Adrenal gland (tissue), 12 donors: ENCODE data around the gene VAC14. TPM values are rescaled to one million over a fixed set of nuclear protein-coding genes. Genes with fewer than 3 reads are reported as not detected.

Experiments used
- DNase-seq, 7 donors: peaks; one replicate each; pipeline ENCODE4 v3.0.0-alpha.2; 2019 to 2020
- H3K27ac ChIP-seq, 5 donors: fragments of 200-600 bp; sonication (generic) in 4 of 5; 1 replicate in 3 of 5; 2 replicates in 2 of 5; pipeline versions ENCODE4 v1.5.1 to v1.8.0; 2016 to 2020; ENCODE audit warnings: mild to moderate bottlenecking in 1 of 5
- H3K27me3 ChIP-seq: fragments of 200-600 bp; 2 replicates; pipeline ENCODE4 v1.8.0; 2021
- H3K36me3 ChIP-seq, 2 donors: fragments of 200-600 bp; replicated peaks in 1 of 2; 1 replicate in 1 of 2; 2 replicates in 1 of 2; pipeline versions ENCODE4 v1.5.1 to v1.8.0; 2018 to 2022
- H3K4me1 ChIP-seq, 2 donors: fragments of 200-600 bp; replicated peaks in 1 of 2; 1 replicate in 1 of 2; 2 replicates in 1 of 2; pipeline versions ENCODE4 v1.5.1 to v1.8.0; 2018 to 2021
- H3K4me3 ChIP-seq, 4 donors: fragments of 200-600 bp; sonication (generic) in 3 of 4; one replicate each; pipeline ENCODE4 v1.5.1; 2016 to 2018
- H3K9me3 ChIP-seq, 3 donors: fragments of 200-600 bp; sonication (generic) in 1 of 3; replicated peaks in 1 of 3; 1 replicate in 2 of 3; 2 replicates in 1 of 3; pipeline versions ENCODE4 v1.5.1 to v1.8.0; 2016 to 2021
- POLR2A ChIP-seq, 2 donors: fragments of 450-650 bp; IDR thresholded peaks; one replicate each; pipeline ENCODE4 v1.6.1; 2017; ENCODE audit warnings: antibody characterized with exemption in 2 of 2, mild to moderate bottlenecking in 2 of 2, moderate library complexity in 1 of 2
- WGBS, 4 donors: extraction: QIAGEN DNeasy Blood & Tissue Kit in 2 of 4; methylation state at CpG; one replicate each; pipeline versions ENCODE4 v1.1.5 to v1.1.7; 2013 to 2017; 5-methylcytosine and 5-hydroxymethylcytosine counted together
- intact Hi-C, 2 donors: fragments of 100-400 bp; cut with DNase I; formaldehyde crosslinking; loops; one replicate each; pipeline versions ENCODE4 v1.14.1 to v1.15.0; 2022 to 2023
- polyA plus RNA-seq, 3 donors: library from polyadenylated mRNA; stranded (reverse); fragments of 200-250 nt in 2 of 3; fragments of 350-450 nt in 1 of 3; fragmentation: Illumina TruSeq in 1 of 3; extraction: RNeasy Lipid Tissue Mini Kit (QIAGEN cat#74804) in 1 of 3; gene quantifications; one replicate each; pipeline ENCODE4 v1.2.3, GENCODE V29; 2013 to 2014
- total RNA-seq, 9 donors: library from RNA; depleted of rRNA in 4 of 9; stranded (reverse); fragments of >200 nt in 4 of 9; fragments of 120-200 nt in 1 of 9; fragmentation: NEBNext Ultra II Directional in 1 of 9; extraction: Animal tissue kit (Norgen Biotek cat#: 25700) in 1 of 9; gene quantifications; one replicate each; pipeline versions ENCODE4 v1.1.0 to v1.2.4, GENCODE V29; 2013 to 2023
- TF ChIP-seq, protein P1 (sequence below), 6 experiments: fragments of 450-650 bp in 4 of 6; fragments of 200-600 bp in 2 of 6; sonication (generic) in 1 of 6; IDR thresholded peaks; 1 replicate in 5 of 6; 2 replicates in 1 of 6; pipeline versions ENCODE4 v1.5.1 to v1.8.0; 2016 to 2021; ENCODE audit warnings: antibody characterized with exemption in 6 of 6, mild to moderate bottlenecking in 2 of 6, moderate library complexity in 1 of 6
- donor health status: healthy with polysubstance abuse.
- donor health status: Bipolar disorder and iron deficiency.
- donor health status: DM: yes; HTN: yes; CAD: no.
- donor health status: DM: no; HTN: no; CAD: no.
- donor health status: DM: no; HTN: no; CAD: no.
- donor health status: DM: yes; HTN: yes; CAD: no.

Gene VAC14
- total and polyA plus RNA-seq, 12 donors: 24.6 to 74.8 (median 50.1) TPM

DNA sequence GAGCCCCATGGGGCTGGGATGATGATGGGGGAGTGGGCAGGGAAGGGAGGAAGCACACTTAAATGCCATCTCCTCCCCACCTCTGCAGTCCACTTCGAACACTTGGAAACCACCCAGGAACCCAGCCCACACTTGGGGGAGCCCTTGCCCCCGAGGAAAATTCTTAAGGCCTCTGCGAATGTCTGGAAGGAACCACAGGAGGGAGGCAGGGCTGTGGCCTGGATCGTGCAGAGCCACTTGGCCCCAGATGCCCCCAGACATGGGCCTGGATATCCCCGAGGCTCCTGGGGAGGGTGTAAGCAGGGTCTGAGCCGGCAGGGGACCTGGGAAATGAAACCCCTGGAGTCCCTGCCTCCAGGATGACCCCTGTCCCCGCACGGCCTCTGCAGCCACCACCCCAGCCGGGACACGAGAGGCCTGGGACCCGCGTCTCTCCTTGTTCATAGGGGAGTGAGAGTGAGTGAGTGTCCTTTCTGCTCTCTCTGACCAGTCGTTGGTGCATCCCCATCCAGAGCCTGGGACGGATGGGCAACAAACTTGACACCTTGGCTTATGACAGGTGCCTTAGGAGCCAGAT, 103.3 kb downstream of the VAC14 start:
- peaks cover 26 to 57% of the 10 kb centered on the region in 2 donors for H3K4me1 ChIP-seq
- WGBS, 4 donors: 73 to 92% (median 80%) methylated on average over 9 to 14 of the region's 14 CpGs

DNA sequence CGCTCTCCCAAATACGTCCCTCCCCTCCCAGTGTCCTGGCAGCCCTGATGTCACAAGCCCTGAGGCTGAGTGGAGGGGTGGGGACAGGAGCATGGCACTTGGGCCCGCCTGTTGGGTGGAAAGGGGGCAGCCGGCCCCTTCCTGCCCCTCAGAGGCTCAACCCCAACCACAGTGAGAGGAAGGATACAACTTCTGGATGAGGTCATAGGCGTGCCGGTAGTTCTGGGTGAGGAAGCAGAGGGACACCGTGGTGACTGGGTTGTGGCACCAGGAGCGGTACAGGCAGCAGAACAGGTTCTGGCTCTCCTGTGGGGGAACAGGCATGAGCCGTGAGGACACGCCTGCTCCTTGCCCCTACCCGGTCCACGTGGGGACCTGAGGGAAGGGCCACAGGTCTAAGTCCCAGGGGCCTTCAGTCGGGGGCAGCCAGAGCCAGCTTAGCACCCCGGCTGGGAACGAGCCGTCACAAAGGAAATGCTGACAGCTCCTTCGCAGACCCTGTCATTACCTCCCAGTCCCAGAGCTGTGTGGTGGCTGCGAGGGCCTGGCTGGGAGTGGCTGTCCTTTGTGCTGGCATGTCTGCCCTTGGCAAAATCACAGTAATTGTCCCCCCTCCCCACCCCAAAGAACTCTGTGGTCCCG, 103.9 kb downstream of the VAC14 start:
- H3K27ac ChIP-seq: peak overlapping the region in 2 of 5 donors; percentile 0 to 48
- peaks cover 25 to 57% of the 10 kb centered on the region in 2 donors for H3K4me1 ChIP-seq
- H3K27me3 ChIP-seq: no peaks in the 10 kb centered on the region
- no peak for DNase-seq
- WGBS, 4 donors: 47 to 81% (median 77%) methylated on average over 5 to 19 of the region's 19 CpGs
- TF ChIP-seq, protein P1, sequence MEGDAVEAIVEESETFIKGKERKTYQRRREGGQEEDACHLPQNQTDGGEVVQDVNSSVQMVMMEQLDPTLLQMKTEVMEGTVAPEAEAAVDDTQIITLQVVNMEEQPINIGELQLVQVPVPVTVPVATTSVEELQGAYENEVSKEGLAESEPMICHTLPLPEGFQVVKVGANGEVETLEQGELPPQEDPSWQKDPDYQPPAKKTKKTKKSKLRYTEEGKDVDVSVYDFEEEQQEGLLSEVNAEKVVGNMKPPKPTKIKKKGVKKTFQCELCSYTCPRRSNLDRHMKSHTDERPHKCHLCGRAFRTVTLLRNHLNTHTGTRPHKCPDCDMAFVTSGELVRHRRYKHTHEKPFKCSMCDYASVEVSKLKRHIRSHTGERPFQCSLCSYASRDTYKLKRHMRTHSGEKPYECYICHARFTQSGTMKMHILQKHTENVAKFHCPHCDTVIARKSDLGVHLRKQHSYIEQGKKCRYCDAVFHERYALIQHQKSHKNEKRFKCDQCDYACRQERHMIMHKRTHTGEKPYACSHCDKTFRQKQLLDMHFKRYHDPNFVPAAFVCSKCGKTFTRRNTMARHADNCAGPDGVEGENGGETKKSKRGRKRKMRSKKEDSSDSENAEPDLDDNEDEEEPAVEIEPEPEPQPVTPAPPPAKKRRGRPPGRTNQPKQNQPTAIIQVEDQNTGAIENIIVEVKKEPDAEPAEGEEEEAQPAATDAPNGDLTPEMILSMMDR (IDR thresholded peaks at IDR 0.05): no peak
- no peak for TF ChIP-seq POLR2A (IDR thresholded peaks at IDR 0.05)
- intact Hi-C loops: loop anchor here (5.0 kb wide), 2 partner anchors 40 to 45 kb away; no protein-coding TSS in a partner anchor
- H3K9me3 ChIP-seq: no peaks in the 10 kb centered on the region
- peaks cover 0 to 6% of the 10 kb centered on the region in 2 donors for H3K36me3 ChIP-seq
- no peak overlapping the region for H3K4me3 ChIP-seq

More for the DNA sequence above, 103.3 kb downstream of the VAC14 start:
- Histone ChIP-seq H3K36me3 (peaks cover 0 to 6% of the 10 kb centered on the region in 2 donors), H3K9me3 (no peaks in the 10 kb centered on the region), H3K27ac (peak overlapping the region in 2 of 5 donors; percentile 0 to 48), H3K27me3 (no peaks in the 10 kb centered on the region), H3K4me3 (no peak overlapping the region)
- TF ChIP-seq, protein P1 (IDR thresholded peaks at IDR 0.05): no peak
- no peak for TF ChIP-seq POLR2A (IDR thresholded peaks at IDR 0.05)
- intact Hi-C loops: loop anchor here (5.0 kb wide), 2 partner anchors 40 to 45 kb away; no protein-coding TSS in a partner anchor
- no peak for DNase-seq

DNA sequence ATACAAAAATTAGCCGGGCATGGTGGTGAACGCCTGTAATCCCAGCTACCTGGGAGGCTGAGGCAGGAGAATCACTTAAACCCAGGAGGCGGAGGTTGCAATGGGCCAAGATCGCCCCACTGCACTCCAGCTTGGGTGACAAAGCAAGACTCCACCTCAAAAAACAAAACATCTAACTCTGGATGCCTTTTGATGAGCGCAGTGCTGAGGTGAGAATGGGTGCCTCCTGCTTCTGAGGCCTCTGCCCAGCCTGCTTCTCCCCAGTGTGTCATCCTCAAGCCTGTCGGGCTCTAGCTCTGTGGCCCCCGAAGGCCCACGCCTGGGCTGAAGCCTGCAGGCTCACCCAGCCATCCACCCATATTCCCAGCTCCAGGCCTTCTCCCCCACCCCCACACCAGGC, 104.6 kb downstream of the VAC14 start:
- H3K9me3 ChIP-seq: no peaks in the 10 kb centered on the region
- WGBS, 4 donors: 96 to 99% (median 98%) methylated on average over 7 to 8 of the region's 8 CpGs
- no peaks in the 10 kb centered on the region for H3K27me3 ChIP-seq
- H3K27ac ChIP-seq: peak overlapping the region in 3 of 5 donors; percentile 38 to 63 (median 48)
- TF ChIP-seq POLR2A (IDR thresholded peaks at IDR 0.05): no peak
- intact Hi-C loops: loop anchor here (5.0 kb wide), 2 partner anchors 41 to 46 kb away; no protein-coding TSS in a partner anchor
- peaks cover 0 to 6% of the 10 kb centered on the region in 2 donors for H3K36me3 ChIP-seq
- no peak overlapping the region for H3K4me3 ChIP-seq
- no peak for DNase-seq
- H3K4me1 ChIP-seq: peaks cover 30 to 57% of the 10 kb centered on the region in 2 donors

DNA sequence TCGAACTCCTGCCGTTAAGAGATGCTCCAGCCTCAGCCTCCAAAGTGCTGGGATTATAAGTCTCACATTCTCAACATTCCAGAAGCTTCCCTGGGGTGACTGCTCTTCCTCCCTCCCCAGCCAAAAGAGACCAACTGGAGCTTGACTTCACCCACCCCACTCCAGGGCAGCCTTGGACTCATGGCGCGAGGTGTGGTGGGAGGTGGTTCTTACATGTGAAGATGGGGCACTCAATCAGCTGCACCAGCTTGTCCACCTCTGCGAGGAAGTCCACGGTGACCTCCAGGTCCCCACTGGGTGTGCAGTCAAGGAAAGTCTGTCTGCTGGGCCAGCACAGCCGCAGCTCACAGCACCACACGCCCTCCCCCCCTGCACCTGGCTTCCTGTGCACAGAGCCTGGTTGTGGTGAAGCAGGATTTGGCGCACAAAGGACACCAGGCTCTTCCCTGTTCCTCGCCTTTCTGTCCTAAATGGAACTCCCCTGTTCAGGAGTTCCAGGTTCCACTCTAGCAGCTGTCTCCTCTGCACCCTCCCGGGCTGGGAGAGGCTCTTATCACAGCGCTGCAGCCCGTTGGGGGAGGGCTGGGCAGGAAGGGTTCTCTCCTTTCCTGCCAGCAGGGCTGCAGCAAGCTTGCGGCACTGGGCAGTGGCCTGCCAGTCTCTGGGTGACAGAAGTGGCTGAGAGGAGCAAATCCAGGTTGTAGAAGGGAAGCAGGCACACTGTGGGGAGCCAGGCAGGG, 105.5 kb downstream of the VAC14 start:
- H3K4me1 ChIP-seq: peaks cover 35 to 59% of the 10 kb centered on the region in 2 donors
- H3K4me3 ChIP-seq: no peak overlapping the region
- H3K27ac ChIP-seq: peak overlapping the region in 4 of 5 donors; percentile 16 to 63 (median 43)
- H3K36me3 ChIP-seq: peaks cover 0 to 6% of the 10 kb centered on the region in 2 donors
- TF ChIP-seq, protein P1 (IDR thresholded peaks at IDR 0.05): peak in 5 of 6 experiments; percentile 17 to 45 (median 26)
- TF ChIP-seq POLR2A (IDR thresholded peaks at IDR 0.05): peak in 1 of 2 donors; percentile 22
- peak in 6 of 7 donors; percentile 63 to 84 (median 71) for DNase-seq
- H3K27me3 ChIP-seq: no peaks in the 10 kb centered on the region
- 58 to 85% (median 62%) methylated on average over 5 to 14 of the region's 14 CpGs for WGBS, 4 donors
- H3K9me3 ChIP-seq: no peaks in the 10 kb centered on the region
- intact Hi-C loops: loop anchor here (5.0 kb wide), 2 partner anchors 42 to 47 kb away; no protein-coding TSS in a partner anchor
